NCI-H446 (cell line): ENCODE results near the gene SPTBN5.

Experiments
- DNase-seq, 2 experiments: peaks; one replicate each; lab custom pipeline; 2025; lab: John Stamatoyannopoulos, UW

The SPTBN5 gene

DNA sequence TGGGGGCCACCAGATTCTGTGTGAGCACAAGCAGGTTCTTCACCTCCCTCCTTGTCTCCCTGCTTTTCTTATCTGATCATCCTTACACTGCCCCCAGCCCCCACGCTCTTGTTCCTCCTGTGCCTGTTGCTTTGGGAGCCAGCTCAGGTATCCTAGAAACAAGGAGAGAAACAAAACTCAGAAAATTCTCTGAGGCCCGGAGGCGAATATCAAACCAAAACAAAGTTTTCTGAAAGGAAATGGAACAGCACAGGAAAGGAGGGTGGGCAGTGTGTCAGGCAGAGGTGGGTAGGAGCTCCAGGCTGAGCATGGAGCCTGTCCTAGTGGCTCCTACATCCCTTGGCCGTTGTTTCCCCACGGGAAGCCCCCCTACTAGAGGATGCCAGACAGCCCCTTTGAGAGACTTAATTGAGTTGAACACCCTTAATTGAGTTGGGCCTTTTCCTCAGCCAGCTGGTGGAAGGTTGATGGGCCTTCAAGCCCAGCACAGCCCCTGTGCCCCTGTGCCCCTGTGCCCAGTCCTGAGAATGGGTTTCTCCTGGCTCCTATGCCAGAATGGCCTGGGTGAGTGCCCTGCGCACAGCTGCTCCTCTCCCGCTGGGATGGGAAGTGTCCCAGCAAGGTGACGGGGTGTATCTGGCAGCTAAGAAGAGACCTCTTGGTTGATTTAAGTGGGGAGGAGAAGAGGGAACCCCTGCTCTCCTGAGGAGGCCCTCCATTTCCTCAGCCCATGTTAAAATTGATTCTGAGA is 88.8 kb downstream of the SPTBN5 start:
- DNase-seq, result no peak

DNA sequence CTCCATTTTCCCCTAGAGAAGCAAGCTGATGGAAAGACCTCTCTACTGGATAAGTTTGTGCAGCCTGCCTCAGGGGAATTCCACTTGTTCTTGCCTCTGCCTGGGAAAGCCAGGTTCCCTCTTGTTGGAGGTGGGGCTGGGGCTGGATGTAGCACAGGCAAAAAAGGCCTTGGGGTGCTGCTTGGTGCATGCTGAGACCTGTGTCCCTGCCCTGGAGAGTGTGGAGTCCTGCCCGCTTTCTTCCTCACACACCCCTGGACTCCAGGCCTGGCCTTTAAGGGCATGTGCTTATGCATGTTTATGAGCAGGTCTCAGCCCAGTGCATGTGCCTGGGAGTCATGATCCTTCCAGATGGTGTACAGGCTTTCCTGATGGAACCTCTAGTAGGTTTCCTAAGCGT is 89.5 kb downstream of the SPTBN5 start:
- no peak for DNase-seq

DNA sequence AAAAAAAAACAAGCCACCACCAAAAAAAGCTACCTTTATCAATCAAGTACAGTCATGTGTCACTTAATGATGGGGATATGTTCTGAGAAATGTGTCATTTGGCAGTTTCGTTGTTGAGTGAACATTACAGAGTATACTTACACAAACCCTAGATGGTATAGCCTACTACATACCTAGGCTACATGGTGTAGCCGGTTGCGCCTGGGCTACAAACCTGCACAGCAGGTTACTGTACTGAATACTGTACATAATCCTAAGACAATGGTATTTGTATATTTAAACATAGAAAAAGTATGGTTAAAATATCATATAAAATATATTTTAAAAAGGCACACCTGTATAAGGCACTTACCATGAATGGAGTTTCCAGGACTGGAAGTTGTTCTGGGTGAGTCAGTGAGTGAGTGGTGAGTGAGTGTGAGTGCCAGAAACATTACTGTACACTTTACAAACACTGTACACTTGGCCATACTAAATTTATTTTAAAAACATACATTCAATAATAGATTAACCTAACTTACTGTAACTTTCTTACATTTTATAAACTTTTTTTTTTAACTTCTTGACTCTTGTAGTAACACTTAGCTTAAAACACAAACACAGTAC is 91.9 kb downstream of the SPTBN5 start:
- DNase-seq, result no peak

DNA sequence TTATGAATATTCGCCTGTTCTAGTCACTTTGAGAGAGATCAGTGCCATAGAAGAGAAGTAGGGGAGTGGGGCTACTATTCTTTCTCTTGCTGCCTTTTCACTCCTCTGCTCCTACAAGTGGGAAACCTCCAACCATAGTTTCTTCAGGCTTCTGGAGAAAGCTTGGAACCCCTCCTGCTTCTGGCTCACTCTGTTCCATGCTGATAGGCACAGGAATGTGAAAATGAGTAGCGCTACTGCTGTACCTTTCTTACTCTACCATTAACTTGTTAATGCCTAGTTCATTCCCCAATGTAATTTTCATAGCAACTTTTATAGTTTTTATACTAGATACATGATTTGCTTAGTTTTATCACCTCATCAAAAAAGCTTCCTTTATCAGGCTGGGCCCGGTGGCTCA is 92.7 kb downstream of the SPTBN5 start:
- DNase-seq, result no peak

DNA sequence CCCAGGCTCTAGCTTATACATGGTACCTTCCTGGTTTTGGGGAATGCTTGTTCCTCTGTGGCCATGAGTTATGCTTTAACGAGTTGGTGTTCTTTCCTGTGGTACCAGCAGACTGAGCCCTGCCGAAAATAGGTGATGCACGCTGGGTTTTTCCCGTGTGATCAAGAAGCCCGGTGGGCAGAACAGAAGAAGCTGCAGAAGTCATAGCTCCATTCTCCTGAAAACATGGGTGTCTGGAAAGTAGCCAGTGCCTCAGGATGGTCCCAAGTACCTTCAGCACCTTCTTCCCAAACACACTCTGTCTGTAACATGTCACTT is 94.4 kb downstream of the SPTBN5 start:
- DNase-seq, result no peak

DNA sequence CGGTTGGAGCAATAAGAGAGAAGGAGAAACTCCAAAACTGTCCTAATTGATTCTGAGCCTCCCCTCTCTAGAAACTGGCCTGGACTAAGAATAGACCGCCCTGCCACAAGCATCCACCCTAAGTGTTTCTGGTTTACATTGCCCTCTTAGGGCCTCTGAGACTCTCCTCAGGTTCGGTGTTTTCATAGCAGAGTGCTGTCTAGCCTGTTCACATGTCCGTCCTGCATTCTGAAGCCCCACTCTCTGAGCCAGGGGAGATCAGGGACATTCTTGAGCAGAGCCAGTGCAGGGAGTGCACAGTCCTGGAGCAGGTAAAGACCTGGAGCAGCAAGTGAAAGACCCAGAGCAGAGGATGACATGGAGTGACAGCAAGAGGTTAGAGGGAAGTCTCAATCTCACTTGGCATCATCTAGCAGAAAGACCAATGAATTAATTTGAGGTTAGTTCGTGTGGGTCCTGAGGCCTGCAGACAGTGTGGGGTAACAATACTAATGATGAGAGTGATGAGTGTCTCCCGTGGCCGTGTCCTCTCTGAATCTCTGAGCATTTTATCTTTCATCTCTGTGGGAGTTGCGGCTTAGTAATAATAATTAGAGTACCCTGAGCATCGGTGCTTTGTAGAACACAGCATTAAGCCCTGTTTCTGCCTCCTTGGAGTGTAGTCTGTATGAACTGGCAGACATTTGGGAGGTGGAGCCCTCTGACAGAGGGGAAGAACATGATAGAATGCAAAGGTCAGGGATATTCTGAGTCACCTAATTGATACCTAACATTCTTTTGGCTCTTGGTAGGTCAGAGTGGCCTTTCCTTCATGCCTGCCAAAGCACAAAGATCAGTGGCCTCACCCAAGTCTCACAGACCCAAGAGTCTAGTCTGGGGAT is 95.0 kb downstream of the SPTBN5 start:
- no peak for DNase-seq
